ENCODE results near the gene PAN2.
"Not testable (repeated sequence)": the region's sequence is repeated elsewhere in the genome, so short reads cannot be mapped to it uniquely, and the experiment has no call there.

Gene PAN2, protein sequence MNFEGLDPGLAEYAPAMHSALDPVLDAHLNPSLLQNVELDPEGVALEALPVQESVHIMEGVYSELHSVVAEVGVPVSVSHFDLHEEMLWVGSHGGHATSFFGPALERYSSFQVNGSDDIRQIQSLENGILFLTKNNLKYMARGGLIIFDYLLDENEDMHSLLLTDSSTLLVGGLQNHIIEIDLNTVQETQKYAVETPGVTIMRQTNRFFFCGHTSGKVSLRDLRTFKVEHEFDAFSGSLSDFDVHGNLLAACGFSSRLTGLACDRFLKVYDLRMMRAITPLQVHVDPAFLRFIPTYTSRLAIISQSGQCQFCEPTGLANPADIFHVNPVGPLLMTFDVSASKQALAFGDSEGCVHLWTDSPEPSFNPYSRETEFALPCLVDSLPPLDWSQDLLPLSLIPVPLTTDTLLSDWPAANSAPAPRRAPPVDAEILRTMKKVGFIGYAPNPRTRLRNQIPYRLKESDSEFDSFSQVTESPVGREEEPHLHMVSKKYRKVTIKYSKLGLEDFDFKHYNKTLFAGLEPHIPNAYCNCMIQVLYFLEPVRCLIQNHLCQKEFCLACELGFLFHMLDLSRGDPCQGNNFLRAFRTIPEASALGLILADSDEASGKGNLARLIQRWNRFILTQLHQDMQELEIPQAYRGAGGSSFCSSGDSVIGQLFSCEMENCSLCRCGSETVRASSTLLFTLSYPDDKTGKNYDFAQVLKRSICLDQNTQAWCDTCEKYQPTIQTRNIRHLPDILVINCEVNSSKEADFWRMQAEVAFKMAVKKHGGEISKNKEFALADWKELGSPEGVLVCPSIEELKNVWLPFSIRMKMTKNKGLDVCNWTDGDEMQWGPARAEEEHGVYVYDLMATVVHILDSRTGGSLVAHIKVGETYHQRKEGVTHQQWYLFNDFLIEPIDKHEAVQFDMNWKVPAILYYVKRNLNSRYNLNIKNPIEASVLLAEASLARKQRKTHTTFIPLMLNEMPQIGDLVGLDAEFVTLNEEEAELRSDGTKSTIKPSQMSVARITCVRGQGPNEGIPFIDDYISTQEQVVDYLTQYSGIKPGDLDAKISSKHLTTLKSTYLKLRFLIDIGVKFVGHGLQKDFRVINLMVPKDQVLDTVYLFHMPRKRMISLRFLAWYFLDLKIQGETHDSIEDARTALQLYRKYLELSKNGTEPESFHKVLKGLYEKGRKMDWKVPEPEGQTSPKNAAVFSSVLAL

GRCh38 chr12:56333679-56334489 is at the start of gene PAN2:
Gene PAN2 (minus strand): TSS chr12:56334000. CDS start chr12:56333094, 906 bp downstream.
- peak; percentile 92 for DNase-seq

- DNase-seq: no peak
Measured at GRCh38 chr12:56382611-56383010, 48.8 kb upstream of the PAN2 start.

DNA sequence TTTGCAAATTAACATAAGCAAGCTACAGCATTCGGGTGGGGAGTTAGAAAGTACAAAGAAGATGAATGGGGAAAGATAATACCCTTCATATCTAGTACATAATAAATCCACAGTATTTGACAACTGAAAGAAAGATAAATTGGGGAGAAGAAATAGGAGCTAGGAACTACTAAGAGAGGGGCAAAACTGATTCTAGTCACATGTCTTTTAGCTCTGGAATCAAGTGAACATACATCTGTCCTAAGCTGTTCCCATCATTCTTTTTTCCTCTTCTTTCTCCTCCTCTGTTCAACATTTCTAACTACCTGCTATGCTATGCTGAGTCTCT is 44.2 kb upstream of the PAN2 start:
- DNase-seq: no peak

DNA sequence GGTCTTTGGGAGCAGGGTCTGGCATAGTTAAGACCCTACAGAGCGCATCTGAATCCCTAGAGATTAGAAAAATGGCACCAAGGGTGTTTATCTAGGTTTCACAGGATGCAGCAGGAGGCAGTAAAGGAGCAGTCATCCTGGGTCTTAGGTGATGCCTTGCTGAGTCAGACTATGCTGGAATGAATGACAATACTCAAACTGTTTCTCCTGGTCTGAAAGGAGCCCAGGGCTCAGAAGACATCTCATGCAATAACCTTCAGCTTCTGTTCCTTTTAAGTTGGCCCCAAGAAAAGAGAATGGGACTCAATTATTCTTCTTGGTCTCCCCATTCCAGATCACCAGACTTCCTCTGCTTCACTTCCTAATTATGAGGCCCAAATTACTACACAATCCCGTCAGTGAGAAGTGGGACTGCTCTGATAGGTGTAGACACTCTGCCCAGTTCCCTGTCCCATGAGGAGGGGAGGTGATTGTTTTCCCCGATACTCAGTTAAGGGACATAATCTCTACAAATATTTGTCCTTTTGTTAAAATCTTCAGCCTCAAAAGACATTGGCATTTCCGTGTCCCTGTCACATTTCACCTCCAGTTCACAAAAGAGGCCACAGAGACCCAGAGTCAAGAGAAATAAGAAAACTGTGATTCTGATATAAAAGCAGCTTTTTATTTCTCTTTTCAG is 43.6 kb upstream of the PAN2 start:
- no peak for DNase-seq

GRCh38 chr12:56375598-56376434 is 42.0 kb upstream of the PAN2 start:
- no peak for DNase-seq

GRCh38 chr12:56374726-56375597 is 41.2 kb upstream of the PAN2 start:
- no peak for DNase-seq

- DNase-seq: no peak
Measured at GRCh38 chr12:56373515-56373914, 39.7 kb upstream of the PAN2 start.

GRCh38 chr12:56366948-56367347 is 33.1 kb upstream of the PAN2 start:
- DNase-seq: no peak

GRCh38 chr12:56362130-56363059 is 28.6 kb upstream of the PAN2 start, which contains the start of gene APOF:
Gene APOF (minus strand): TSS chr12:56362857. CDS start chr12:56362745, 112 bp downstream.
- DNase-seq: no peak

DNA sequence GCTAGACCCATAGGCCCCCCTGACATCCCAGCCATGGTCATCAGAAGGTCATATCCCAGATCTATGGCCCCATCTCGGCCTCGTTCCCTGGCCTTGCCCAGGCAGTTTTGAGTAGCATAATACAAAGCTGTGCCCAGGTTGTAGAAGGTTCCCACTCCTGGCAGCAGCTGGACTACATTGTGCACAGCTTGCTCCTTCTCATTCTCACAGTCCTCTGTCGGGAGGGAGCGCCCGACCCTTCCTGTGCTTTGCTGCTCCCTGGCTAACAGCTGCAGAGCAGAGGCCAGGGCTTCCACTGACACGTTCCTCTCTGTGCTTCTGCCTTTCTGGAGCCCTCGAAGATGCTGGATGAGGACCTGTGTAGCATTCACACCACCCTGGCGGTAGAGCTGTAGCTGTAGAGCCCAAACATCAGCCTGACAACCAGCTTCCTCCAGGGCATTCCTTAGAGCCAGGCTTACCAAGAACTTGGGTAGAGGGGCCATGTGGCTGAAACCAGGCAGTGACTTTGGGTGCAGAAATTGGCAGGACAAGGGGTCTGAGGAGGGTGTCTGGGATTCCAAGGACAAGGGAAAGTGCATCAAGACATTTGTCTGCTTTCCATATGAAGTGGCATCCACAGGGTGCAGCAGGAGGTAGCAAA is 27.8 kb upstream of the PAN2 start:
- DNase-seq: no peak

GRCh38 chr12:56359851-56360767 is 26.3 kb upstream of the PAN2 start, which contains the start of gene STAT2:
Gene STAT2 (minus strand): TSS chr12:56360107. CDS start chr12:56356571, 3,536 bp downstream.
- peak; percentile 100 for DNase-seq

- DNase-seq: no peak
Measured at GRCh38 chr12:56358836-56359532, 25.2 kb upstream of the PAN2 start.

GRCh38 chr12:56351325-56351724 is 17.5 kb upstream of the PAN2 start:
- no peak for DNase-seq

DNA sequence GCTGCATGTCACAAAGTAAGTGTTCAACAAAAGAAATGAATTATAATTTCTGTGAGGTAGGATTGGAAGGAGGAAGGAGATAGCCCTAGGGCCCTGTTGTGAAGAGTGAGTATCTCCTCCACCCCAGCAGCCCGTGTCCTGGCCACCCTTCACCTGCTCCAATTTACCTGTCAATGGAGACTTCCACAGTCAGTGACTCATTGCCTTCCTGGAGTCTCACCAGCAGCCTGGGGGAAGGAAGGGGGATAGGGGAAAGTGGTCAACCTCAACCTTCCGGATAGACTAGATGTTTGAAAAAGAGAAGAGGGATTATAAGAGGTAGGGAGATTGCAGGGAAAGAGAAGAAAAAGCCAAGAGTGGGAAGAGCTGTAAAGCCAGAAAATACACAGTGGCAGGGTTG is 16.9 kb upstream of the PAN2 start:
- DNase-seq: no peak

GRCh38 chr12:56348776-56349175 is 15.0 kb upstream of the PAN2 start:
- no peak for DNase-seq

GRCh38 chr12:56347255-56347654 is 13.5 kb upstream of the PAN2 start:
- DNase-seq: not testable (repeated sequence)

Data from CD4-positive, alpha-beta T cell treated with Interleukin-6 for 4 hours (primary cell).